Measurements from ENCODE around the gene KRAS.
A peak's percentile ranks its signal among the peaks of the same experiment; 100 is the strongest.
"Not testable (repeated sequence)": the region's sequence is repeated elsewhere in the genome, so short reads cannot be mapped to it uniquely, and the experiment has no call there.

KRAS gene

GRCh38 chr12:25250744-25251730 lies at the start of gene KRAS:
Gene KRAS (minus strand): TSS chr12:25250929.
- peak; percentile 74 for DNase-seq

GRCh38 chr12:25296381-25296780 lies 45.7 kb upstream of the KRAS start:
- no peak for DNase-seq

GRCh38 chr12:25295361-25295760 lies 44.6 kb upstream of the KRAS start:
- DNase-seq = no peak

- DNase-seq = no peak
These were observed 42.9 kb upstream of the KRAS start for GRCh38 chr12:25293653-25294052.

- not testable (repeated sequence) for DNase-seq
These were observed 42.1 kb upstream of the KRAS start for GRCh38 chr12:25292810-25293221.

GRCh38 chr12:25287610-25288009 lies 36.9 kb upstream of the KRAS start:
- no peak for DNase-seq

GRCh38 chr12:25286837-25287236 lies 36.1 kb upstream of the KRAS start:
- peak; percentile 8 for DNase-seq

- DNase-seq = no peak
These were observed 33.3 kb upstream of the KRAS start for GRCh38 chr12:25284024-25284423.

- DNase-seq = no peak
These were observed 32.3 kb upstream of the KRAS start for GRCh38 chr12:25283006-25283405.

- DNase-seq = no peak
These were observed 29.4 kb upstream of the KRAS start for GRCh38 chr12:25280082-25280481.

- no peak for DNase-seq
These were observed 27.5 kb upstream of the KRAS start for GRCh38 chr12:25278269-25278668.

- DNase-seq = peak; percentile 81
These were observed 25.6 kb upstream of the KRAS start for GRCh38 chr12:25276199-25276937.

GRCh38 chr12:25271486-25272098 lies 20.9 kb upstream of the KRAS start:
- no peak for DNase-seq

- no peak for DNase-seq
These were observed 19.0 kb upstream of the KRAS start for GRCh38 chr12:25269701-25270100.

GRCh38 chr12:25266497-25266896 lies 15.8 kb upstream of the KRAS start:
- DNase-seq = no peak

GRCh38 chr12:25264862-25265261 lies 14.1 kb upstream of the KRAS start:
- DNase-seq = no peak

- no peak for DNase-seq
These were observed 13.4 kb upstream of the KRAS start for GRCh38 chr12:25264114-25264513.

- no peak for DNase-seq
These were observed 12.9 kb upstream of the KRAS start for GRCh38 chr12:25263594-25263993.

- DNase-seq = no peak
These were observed 11.8 kb upstream of the KRAS start for GRCh38 chr12:25262389-25263074.

GRCh38 chr12:25257590-25258324 lies 7.0 kb upstream of the KRAS start:
- DNase-seq = no peak

GRCh38 chr12:25256826-25257225 lies 6.1 kb upstream of the KRAS start:
- no peak for DNase-seq

GRCh38 chr12:25256005-25256404 lies 5.3 kb upstream of the KRAS start:
- DNase-seq = no peak
